HepG2 (cell line): Measurements from ENCODE around the gene ZSCAN31. TPM values are rescaled to one million over a fixed set of nuclear protein-coding genes. Genes with fewer than 3 reads are reported as not detected.

ENCODE experiments used
- CEBPG ChIP-seq: IDR thresholded peaks from 2 replicates; pipeline ENCODE4 v1.6.1; 2016
- FOXP4 ChIP-seq: sonication (generic); formaldehyde crosslinking; IDR thresholded peaks from 2 replicates; pipeline ENCODE4 v1.4.0; 2020; ENCODE audit warnings: missing genetic modification reagents
- IKZF5 ChIP-seq: IDR thresholded peaks from 2 replicates; pipeline ENCODE4 v1.6.1; 2018; ENCODE audit warnings: missing genetic modification reagents, mild to moderate bottlenecking, missing compliant biosample characterization
- MATR3 ChIP-seq: sonication (generic); formaldehyde crosslinking; IDR thresholded peaks from 2 replicates; pipeline ENCODE4 v1.4.0; 2020; ENCODE audit warnings: missing genetic modification reagents
- MLLT10 ChIP-seq: sonication (generic); formaldehyde crosslinking; IDR thresholded peaks from 2 replicates; pipeline ENCODE4 v1.4.0; 2020; ENCODE audit warnings: missing genetic modification reagents
- MXI1 ChIP-seq: IDR thresholded peaks from 3 replicates; pipeline ENCODE4 v1.6.1; 2012; ENCODE audit warnings: low read depth, low read length, inconsistent platforms, borderline replicate concordance
- PATZ1 ChIP-seq: sonication (generic); formaldehyde crosslinking; IDR thresholded peaks from 2 replicates; pipeline ENCODE4 v1.4.0; 2020; ENCODE audit warnings: missing genetic modification reagents
- PAXIP1 ChIP-seq: sonication (generic); formaldehyde crosslinking; conservative IDR thresholded peaks from 2 replicates; pipeline ENCODE4 v1.4.0; 2020; ENCODE audit warnings: mild to moderate bottlenecking, missing genetic modification reagents, moderate library complexity
- XRCC5 ChIP-seq: fragments of 200-400 bp; formaldehyde crosslinking; optimal IDR thresholded peaks from 2 replicates; pipeline ENCODE3; 2017; ENCODE audit warnings: mild to moderate bottlenecking, low read length
- ZFP90 ChIP-seq: sonication (generic); formaldehyde crosslinking; IDR thresholded peaks from 2 replicates; pipeline ENCODE4 v1.8.0; 2022; ENCODE audit warnings: missing genetic modification reagents, mild to moderate bottlenecking, inconsistent platforms, borderline replicate concordance
- ZNF142 ChIP-seq: sonication (generic); formaldehyde crosslinking; IDR thresholded peaks from 2 replicates; pipeline ENCODE4 v1.4.0; 2020; ENCODE audit warnings: missing genetic modification reagents
- ZNF670 ChIP-seq: sonication (generic); formaldehyde crosslinking; IDR thresholded peaks from 2 replicates; pipeline ENCODE4 v1.8.0; 2022; ENCODE audit warnings: mild to moderate bottlenecking, missing genetic modification reagents, borderline replicate concordance
- ZNF766 ChIP-seq: sonication (generic); formaldehyde crosslinking; IDR thresholded peaks from 2 replicates; pipeline ENCODE4 v1.5.0; 2020; ENCODE audit warnings: missing genetic modification reagents, borderline replicate concordance
- ZNF780A ChIP-seq: sonication (generic); formaldehyde crosslinking; IDR thresholded peaks from 2 replicates; pipeline ENCODE4 v1.8.0; 2022; ENCODE audit warnings: mild to moderate bottlenecking, missing genetic modification reagents, moderate library complexity
- ZNF792 ChIP-seq: IDR thresholded peaks from 2 replicates; pipeline ENCODE4 v1.6.1; 2016
- ZNF878 ChIP-seq: sonication (generic); formaldehyde crosslinking; IDR thresholded peaks from 2 replicates; pipeline ENCODE4 v1.8.1; 2023; ENCODE audit warnings: mild to moderate bottlenecking, missing genetic modification reagents, moderate library complexity
- polyA plus RNA-seq, 8 experiments: library from polyadenylated mRNA; depleted of rRNA in 3 of 8; stranded (reverse) in 7 of 8; unstranded in 1 of 8; fragments of >200 nt; fragmentation: Illumina TruSeq in 4 of 8; extraction: Trizol in 4 of 8; gene quantifications; 2 replicates each; pipeline versions ENCODE4 v1.2.1 to v1.2.3, GENCODE V29; 2011 to 2016; ENCODE audit warnings: low read depth in 4 of 8, missing spikeins in 1 of 8, mixed read lengths in 1 of 8; ENCODE audit not compliant: insufficient read depth in 1 of 8
- total RNA-seq, 5 experiments: library from RNA; depleted of rRNA; stranded (reverse); fragments of >200 nt; fragmentation: Illumina TruSeq; extraction: Trizol; gene quantifications; 2 replicates each; pipeline ENCODE4 v1.2.3, GENCODE V29; 2016; ENCODE audit warnings: low read depth in 1 of 5

Gene ZSCAN31
- total and polyA plus RNA-seq, 2 of the 13 experiments (the other 11 are each of a cell fraction or from before 2014, with no cell fraction given): 5.3 to 6.2 TPM

GRCh38 chr6:28322661-28323060 is 13.3 kb downstream of the ZSCAN31 start (continued):
- TF ChIP-seq IKZF5 (no peak), ZNF670 (CRISPR knock-in tag) (no peak), CEBPG (CRISPR knock-in tag) (peak; percentile 90), MXI1 (no peak), ZNF766 (no peak), PATZ1 (CRISPR knock-in tag) (peak; percentile 27; the same call in 1 of the 2 replicates), ZNF142 (no peak), ZNF878 (CRISPR knock-in tag) (peak; percentile 27; the same call in 1 of the 2 replicates), PAXIP1 (CRISPR knock-in tag) (peak; percentile 51; the same call in 1 of the 2 replicates), ZNF780A (CRISPR knock-in tag) (peak; percentile 58; the same call in 1 of the 2 replicates), MLLT10 (CRISPR knock-in tag) (no peak), XRCC5 (no peak), ZFP90 (CRISPR knock-in tag) (no peak), FOXP4 (CRISPR knock-in tag) (peak; percentile 94), MATR3 (CRISPR knock-in tag) (no peak), ZNF792 (CRISPR knock-in tag) (0 out of 2 replicates have a peak, but pooled peaks have one; percentile 22)
